Measurements from ENCODE around the gene ABCG5.

ABCG5 gene

GRCh38 chr2:43838560-43839267 lies at the start of gene ABCG5, which contains the start of gene ABCG8:
Gene ABCG5, minus strand, starts transcription at chr2:43838839. Its CDS starts 160 bp downstream, at chr2:43838679.
Gene ABCG8, plus strand, starts transcription at chr2:43838971. Its CDS starts 83 bp downstream, at chr2:43839054.
- TF ChIP-seq CTCF (IDR thresholded peaks at IDR 0.05; ENCODE audit: low read depth, low read length): no peak
- Histone ChIP-seq H3K27me3 (ENCODE audit: insufficient read depth, low read depth, severe bottlenecking) (no peaks in the 10 kb centered on the region), H3K36me3 (no peaks in the 10 kb centered on the region), H3K27ac (no peak within 1 kb of the TSS), H3K4me3 (ENCODE audit: low read depth, low read length) (no peak within 1 kb of the TSS), H3K9me3 (ENCODE audit: severe bottlenecking) (no peaks in the 10 kb centered on the region)
- no peak for DNase-seq

GRCh38 chr2:43887176-43887575 lies 48.5 kb upstream of the ABCG5 start:
- no peak for DNase-seq
- no peak for TF ChIP-seq CTCF (IDR thresholded peaks at IDR 0.05; ENCODE audit: low read depth, low read length)
- Histone ChIP-seq H3K9me3 (ENCODE audit: severe bottlenecking) (no peaks in the 10 kb centered on the region), H3K27me3 (ENCODE audit: insufficient read depth, low read depth, severe bottlenecking) (no peaks in the 10 kb centered on the region), H3K36me3 (peaks cover 55% of the 10 kb centered on the region), H3K27ac (no peak overlapping the region), H3K4me3 (ENCODE audit: low read depth, low read length) (no peak overlapping the region)

- Histone ChIP-seq H3K36me3 (peaks cover 35% of the 10 kb centered on the region), H3K27ac (no peak overlapping the region), H3K9me3 (ENCODE audit: severe bottlenecking) (no peaks in the 10 kb centered on the region), H3K27me3 (ENCODE audit: insufficient read depth, low read depth, severe bottlenecking) (no peaks in the 10 kb centered on the region), H3K4me3 (ENCODE audit: low read depth, low read length) (no peak overlapping the region)
- no peak for DNase-seq
- TF ChIP-seq CTCF (IDR thresholded peaks at IDR 0.05; ENCODE audit: low read depth, low read length): no peak
Observed at GRCh38 chr2:43885132-43885632, 46.5 kb upstream of the ABCG5 start.

GRCh38 chr2:43884689-43885088 lies 46.0 kb upstream of the ABCG5 start:
- no peak overlapping the region for H3K27ac ChIP-seq
- peaks cover 30% of the 10 kb centered on the region for H3K36me3 ChIP-seq
- no peak for TF ChIP-seq CTCF (IDR thresholded peaks at IDR 0.05; ENCODE audit: low read depth, low read length)

GRCh38 chr2:43882312-43882711 lies 43.7 kb upstream of the ABCG5 start:
- no peak for DNase-seq
- no peak overlapping the region for H3K4me3 ChIP-seq (ENCODE audit: low read depth, low read length)
- no peaks in the 10 kb centered on the region for H3K27me3 ChIP-seq (ENCODE audit: insufficient read depth, low read depth, severe bottlenecking)
- H3K9me3 ChIP-seq (ENCODE audit: severe bottlenecking): no peaks in the 10 kb centered on the region
- TF ChIP-seq CTCF (IDR thresholded peaks at IDR 0.05; ENCODE audit: low read depth, low read length): no peak
- no peak overlapping the region for H3K27ac ChIP-seq
- peaks cover 8% of the 10 kb centered on the region for H3K36me3 ChIP-seq

More at GRCh38 chr2:43884689-43885088, 46.0 kb upstream of the ABCG5 start:
- Histone ChIP-seq H3K27me3 (ENCODE audit: insufficient read depth, low read depth, severe bottlenecking) (no peaks in the 10 kb centered on the region), H3K4me3 (ENCODE audit: low read depth, low read length) (no peak overlapping the region), H3K9me3 (ENCODE audit: severe bottlenecking) (no peaks in the 10 kb centered on the region)
- no peak for DNase-seq

Data from WERI-Rb-1 (cell line).